Cerebellar cortex (tissue), 1 donor: ENCODE data around the gene DPH6.
"Not testable (repeated sequence)": the region's sequence is repeated elsewhere in the genome, so short reads cannot be mapped to it uniquely, and the experiment has no call there.

Experiments
- DNase-seq: peaks from one replicate; pipeline ENCODE4 v3.0.0-alpha.2; 2015; ENCODE audit warnings: low spot score

Gene DPH6

GRCh38 chr15:35545824-35546510 lies at the start of gene DPH6:
Gene DPH6, minus strand, starts transcription at chr15:35546165. Its CDS starts 24 bp downstream, at chr15:35546141.
- DNase-seq: peak; percentile 78

- DNase-seq: no peak
These were observed 49.7 kb upstream of the DPH6 start for GRCh38 chr15:35595656-35596055.

GRCh38 chr15:35591987-35592386 lies 46.0 kb upstream of the DPH6 start:
- not testable (repeated sequence) for DNase-seq

GRCh38 chr15:35583863-35584528 lies 38.0 kb upstream of the DPH6 start:
- no peak for DNase-seq

GRCh38 chr15:35580606-35581005 lies 34.6 kb upstream of the DPH6 start:
- no peak for DNase-seq

GRCh38 chr15:35567392-35567791 lies 21.4 kb upstream of the DPH6 start:
- DNase-seq: no peak

GRCh38 chr15:35566991-35567390 lies 21.0 kb upstream of the DPH6 start:
- DNase-seq: no peak

GRCh38 chr15:35565901-35566300 lies 19.9 kb upstream of the DPH6 start:
- no peak for DNase-seq

GRCh38 chr15:35562641-35563040 lies 16.7 kb upstream of the DPH6 start:
- DNase-seq: no peak

- no peak for DNase-seq
These were observed 15.3 kb upstream of the DPH6 start for GRCh38 chr15:35561308-35561707.

GRCh38 chr15:35560870-35561269 lies 14.9 kb upstream of the DPH6 start:
- DNase-seq: no peak

- DNase-seq: no peak
These were observed 14.3 kb upstream of the DPH6 start for GRCh38 chr15:35560258-35560657.

GRCh38 chr15:35559683-35560082 lies 13.7 kb upstream of the DPH6 start:
- no peak for DNase-seq

GRCh38 chr15:35557544-35557943 lies 11.6 kb upstream of the DPH6 start:
- DNase-seq: no peak

- no peak for DNase-seq
These were observed 11.0 kb upstream of the DPH6 start for GRCh38 chr15:35557012-35557411.

- DNase-seq: no peak
These were observed 9.3 kb upstream of the DPH6 start for GRCh38 chr15:35555244-35555643.

- no peak for DNase-seq
These were observed 5.0 kb upstream of the DPH6 start for GRCh38 chr15:35550957-35551356.

- DNase-seq: no peak
These were observed 3.6 kb upstream of the DPH6 start for GRCh38 chr15:35549567-35549966.

- DNase-seq: no peak
These were observed 2.5 kb upstream of the DPH6 start for GRCh38 chr15:35548435-35548834.

- DNase-seq: no peak
These were observed 1.9 kb upstream of the DPH6 start for GRCh38 chr15:35547775-35548364.

GRCh38 chr15:35546511-35547381 lies 781 bp upstream of the DPH6 start:
- no peak for DNase-seq

- peak; percentile 68 for DNase-seq
These were observed 595 bp downstream of the DPH6 start for GRCh38 chr15:35545316-35545823.
